ENCODE data around the gene PPP6C. TPM values are rescaled to one million over a fixed set of nuclear protein-coding genes. Genes with fewer than 3 reads are reported as not detected.
A peak's percentile ranks its signal among the peaks of the same experiment; 100 is the strongest.

PPP6C gene
- total RNA-seq, 1 experiment from 2014 or later, result 40.5 TPM

GRCh38 chr9:125156551-125156950 lies 33.1 kb downstream of the PPP6C start:
- Histone ChIP-seq H3K4me1 (ENCODE audit: low read length) (no peaks in the 10 kb centered on the region), H4K20me1 (ENCODE audit: insufficient read depth, low read depth, low read length) (no peaks in the 10 kb centered on the region), H3K36me3 (ENCODE audit: insufficient read depth, low read length) (peaks cover 21% of the 10 kb centered on the region), H3K9ac (ENCODE audit: low read length) (no peak overlapping the region), H3K27ac (ENCODE audit: low read length) (no peak overlapping the region), H3K79me2 (ENCODE audit: low read length) (peaks cover 34% of the 10 kb centered on the region), H2AFZ (ENCODE audit: low read length) (no peak overlapping the region), H3K27me3 (ENCODE audit: low read length) (no peaks in the 10 kb centered on the region), H3K4me3 (ENCODE audit: low read length) (no peak overlapping the region), H3K9me3 (ENCODE audit: low read length) (no peaks in the 10 kb centered on the region), H3K9me2 (replicated peaks; ENCODE audit: insufficient read depth, low read length) (no peaks in the 10 kb centered on the region), H3K4me2 (ENCODE audit: low read depth, low read length, poor library complexity, severe bottlenecking) (no peak overlapping the region)
- no peak for DNase-seq

- Histone ChIP-seq H3K9ac (ENCODE audit: low read length) (no peak overlapping the region), H3K4me3 (ENCODE audit: low read length) (no peak overlapping the region), H3K27me3 (ENCODE audit: low read length) (no peaks in the 10 kb centered on the region), H2AFZ (ENCODE audit: low read length) (no peak overlapping the region), H3K36me3 (ENCODE audit: insufficient read depth, low read length) (peaks cover 21% of the 10 kb centered on the region), H3K79me2 (ENCODE audit: low read length) (peaks cover 12% of the 10 kb centered on the region), H4K20me1 (ENCODE audit: insufficient read depth, low read depth, low read length) (no peaks in the 10 kb centered on the region), H3K9me2 (replicated peaks; ENCODE audit: insufficient read depth, low read length) (no peaks in the 10 kb centered on the region), H3K4me2 (ENCODE audit: low read depth, low read length, poor library complexity, severe bottlenecking) (no peak overlapping the region), H3K27ac (ENCODE audit: low read length) (no peak overlapping the region), H3K4me1 (ENCODE audit: low read length) (no peaks in the 10 kb centered on the region), H3K9me3 (ENCODE audit: low read length) (no peaks in the 10 kb centered on the region)
- DNase-seq, result no peak
These were observed 35.8 kb downstream of the PPP6C start for GRCh38 chr9:125153712-125154367.

- Histone ChIP-seq H3K9me2 (replicated peaks; ENCODE audit: insufficient read depth, low read length) (no peaks in the 10 kb centered on the region), H3K4me1 (ENCODE audit: low read length) (peaks cover 11% of the 10 kb centered on the region), H3K27me3 (ENCODE audit: low read length) (no peaks in the 10 kb centered on the region), H3K4me3 (ENCODE audit: low read length) (no peak overlapping the region), H2AFZ (ENCODE audit: low read length) (no peak overlapping the region), H3K27ac (ENCODE audit: low read length) (no peak overlapping the region), H3K4me2 (ENCODE audit: low read depth, low read length, poor library complexity, severe bottlenecking) (no peak overlapping the region), H3K36me3 (ENCODE audit: insufficient read depth, low read length) (peaks cover 16% of the 10 kb centered on the region), H4K20me1 (ENCODE audit: insufficient read depth, low read depth, low read length) (no peaks in the 10 kb centered on the region), H3K9ac (ENCODE audit: low read length) (no peak overlapping the region), H3K79me2 (ENCODE audit: low read length) (0 out of 2 replicates have a peak, but pooled peaks cover 3% of the 10 kb centered on the region), H3K9me3 (ENCODE audit: low read length) (no peaks in the 10 kb centered on the region)
- DNase-seq, result no peak
These were observed 37.9 kb downstream of the PPP6C start for GRCh38 chr9:125151730-125152129.

GRCh38 chr9:125150349-125151245 lies 39.0 kb downstream of the PPP6C start:
- no peaks in the 10 kb centered on the region for H4K20me1 ChIP-seq (ENCODE audit: insufficient read depth, low read depth, low read length)
- no peak overlapping the region for H3K27ac ChIP-seq (ENCODE audit: low read length)
- no peak overlapping the region for H3K4me2 ChIP-seq (ENCODE audit: low read depth, low read length, poor library complexity, severe bottlenecking)
- no peaks in the 10 kb centered on the region for H3K9me3 ChIP-seq (ENCODE audit: low read length)
- no peaks in the 10 kb centered on the region for H3K27me3 ChIP-seq (ENCODE audit: low read length)
- no peaks in the 10 kb centered on the region for H3K9me2 ChIP-seq (replicated peaks; ENCODE audit: insufficient read depth, low read length)
- no peak for DNase-seq
- peaks cover 23% of the 10 kb centered on the region for H3K4me1 ChIP-seq (ENCODE audit: low read length)
- H3K9ac ChIP-seq (ENCODE audit: low read length), result no peak overlapping the region
- no peak overlapping the region for H3K4me3 ChIP-seq (ENCODE audit: low read length)
- no peak overlapping the region for H2AFZ ChIP-seq (ENCODE audit: low read length)
- 0 out of 2 replicates have a peak, but pooled peaks cover 3% of the 10 kb centered on the region for H3K79me2 ChIP-seq (ENCODE audit: low read length)
- H3K36me3 ChIP-seq (ENCODE audit: insufficient read depth, low read length), result peaks cover 16% of the 10 kb centered on the region

- Histone ChIP-seq H2AFZ (ENCODE audit: low read length) (no peak overlapping the region), H4K20me1 (ENCODE audit: insufficient read depth, low read depth, low read length) (no peaks in the 10 kb centered on the region), H3K27ac (ENCODE audit: low read length) (no peak overlapping the region), H3K27me3 (ENCODE audit: low read length) (no peaks in the 10 kb centered on the region), H3K79me2 (ENCODE audit: low read length) (peaks cover 6% of the 10 kb centered on the region), H3K4me2 (ENCODE audit: low read depth, low read length, poor library complexity, severe bottlenecking) (peak overlapping the region; percentile 29), H3K4me1 (ENCODE audit: low read length) (peaks cover 44% of the 10 kb centered on the region), H3K4me3 (ENCODE audit: low read length) (no peak overlapping the region), H3K9me3 (ENCODE audit: low read length) (no peaks in the 10 kb centered on the region), H3K36me3 (ENCODE audit: insufficient read depth, low read length) (no peaks in the 10 kb centered on the region; the same call in 1 of the 2 replicates), H3K9me2 (replicated peaks; ENCODE audit: insufficient read depth, low read length) (no peaks in the 10 kb centered on the region), H3K9ac (ENCODE audit: low read length) (no peak overlapping the region)
- DNase-seq, result no peak
These were observed 42.1 kb downstream of the PPP6C start for GRCh38 chr9:125147401-125147951.

- peaks cover 56% of the 10 kb centered on the region for H3K4me1 ChIP-seq (ENCODE audit: low read length)
- no peak overlapping the region for H3K9ac ChIP-seq (ENCODE audit: low read length)
These were observed 43.4 kb downstream of the PPP6C start for GRCh38 chr9:125146247-125146646.

GRCh38 chr9:125145425-125145824 lies 44.2 kb downstream of the PPP6C start:
- DNase-seq, result no peak
- Histone ChIP-seq H3K4me1 (ENCODE audit: low read length) (peaks cover 56% of the 10 kb centered on the region), H3K9ac (ENCODE audit: low read length) (no peak overlapping the region), H2AFZ (ENCODE audit: low read length) (no peak overlapping the region), H3K4me3 (ENCODE audit: low read length) (no peak overlapping the region), H3K27me3 (ENCODE audit: low read length) (no peaks in the 10 kb centered on the region), H3K27ac (ENCODE audit: low read length) (peak overlapping the region; percentile 43; the same call in 1 of the 2 replicates), H3K4me2 (ENCODE audit: low read depth, low read length, poor library complexity, severe bottlenecking) (no peak overlapping the region), H3K79me2 (ENCODE audit: low read length) (peaks cover 25% of the 10 kb centered on the region), H4K20me1 (ENCODE audit: insufficient read depth, low read depth, low read length) (no peaks in the 10 kb centered on the region), H3K36me3 (ENCODE audit: insufficient read depth, low read length) (peaks cover 3% of the 10 kb centered on the region; the same call in 1 of the 2 replicates), H3K9me2 (replicated peaks; ENCODE audit: insufficient read depth, low read length) (no peaks in the 10 kb centered on the region), H3K9me3 (ENCODE audit: low read length) (no peaks in the 10 kb centered on the region)

More at GRCh38 chr9:125146247-125146646, 43.4 kb downstream of the PPP6C start:
- Histone ChIP-seq H3K27me3 (ENCODE audit: low read length) (no peaks in the 10 kb centered on the region), H2AFZ (ENCODE audit: low read length) (no peak overlapping the region), H3K4me3 (ENCODE audit: low read length) (no peak overlapping the region), H3K4me2 (ENCODE audit: low read depth, low read length, poor library complexity, severe bottlenecking) (peak overlapping the region; percentile 29), H3K79me2 (ENCODE audit: low read length) (peaks cover 18% of the 10 kb centered on the region), H3K27ac (ENCODE audit: low read length) (peak overlapping the region; percentile 6; the same call in 1 of the 2 replicates), H3K36me3 (ENCODE audit: insufficient read depth, low read length) (peaks cover 3% of the 10 kb centered on the region; the same call in 1 of the 2 replicates), H3K9me2 (replicated peaks; ENCODE audit: insufficient read depth, low read length) (no peaks in the 10 kb centered on the region), H3K9me3 (ENCODE audit: low read length) (no peaks in the 10 kb centered on the region), H4K20me1 (ENCODE audit: insufficient read depth, low read depth, low read length) (no peaks in the 10 kb centered on the region)
- no peak for DNase-seq

All from Karpas-422 (cell line).